SK-N-SH (cell line): Measurements from ENCODE around the gene PMEPA1. TPM values are rescaled to one million over a fixed set of nuclear protein-coding genes. Genes with fewer than 3 reads are reported as not detected.

Experiments used
- CTCF ChIA-PET: fragments of 300-600, 350-600 bp; formaldehyde crosslinking; extraction: SDS; loops from one replicate; lab custom pipeline; 2021; lab: Yijun Ruan, JAX
- POLR2A ChIA-PET: fragments of 350-600 bp; sonication (Branson Sonifier 250); formaldehyde crosslinking; extraction: SDS; loops from one replicate; lab custom pipeline; 2020; ENCODE audit warnings: antibody characterized with exemption, inconsistent platforms; lab: Yijun Ruan, JAX
- DNase-seq: peaks from one replicate; pipeline ENCODE4 v3.0.0; 2012
- H2AFZ ChIP-seq: fragments of 200-600 bp; sonication (generic); 2 replicates; pipeline ENCODE4 v1.8.1; 2016; ENCODE audit warnings: antibody characterized with exemption, mild to moderate bottlenecking, low read depth
- H3F3A ChIP-seq: fragments of 200-600 bp; sonication (generic); replicated peaks from 2 replicates; pipeline ENCODE3; 2016; ENCODE audit warnings: antibody characterized with exemption, mild to moderate bottlenecking; ENCODE audit not compliant: insufficient read depth
- H3K27ac ChIP-seq, 2 experiments: fragments of 200-500 bp in 1 of 2; fragments of 200-600 bp in 1 of 2; sonication (Bioruptor generic) in 1 of 2; sonication (generic), shearing (Covaris generic) in 1 of 2; 2 replicates each; pipeline versions ENCODE4 v1.5.1 to v1.6.1; 2014 to 2016; ENCODE audit warnings: low read depth in 2 of 2, inconsistent platforms in 1 of 2, low read length in 1 of 2, mild to moderate bottlenecking in 1 of 2, mixed read lengths in 1 of 2
- H3K27me3 ChIP-seq: fragments of 200-600 bp; sonication (generic), shearing (Covaris generic); 2 replicates; pipeline ENCODE4 v1.6.1; 2016; ENCODE audit warnings: mixed run types; ENCODE audit not compliant: insufficient read depth
- H3K36me3 ChIP-seq, 2 experiments: fragments of 200-500 bp in 1 of 2; fragments of 200-600 bp in 1 of 2; sonication (Bioruptor generic) in 1 of 2; sonication (generic) in 1 of 2; replicated peaks in 1 of 2; 2 replicates each; pipeline versions ENCODE3 to v1.5.1; 2014 to 2016; ENCODE audit warnings: low read length in 1 of 2, mild to moderate bottlenecking in 1 of 2; ENCODE audit not compliant: insufficient read depth in 2 of 2, control insufficient read depth in 1 of 2
- H3K4me1 ChIP-seq, 2 experiments: fragments of 200-500 bp in 1 of 2; fragments of 200-600 bp in 1 of 2; sonication (Bioruptor generic) in 1 of 2; sonication (generic), shearing (Covaris generic) in 1 of 2; 2 replicates each; pipeline versions ENCODE4 v1.5.1 to v1.6.1; 2014 to 2016; ENCODE audit warnings: low read depth in 1 of 2, low read length in 1 of 2, mixed run types in 1 of 2; ENCODE audit not compliant: insufficient read depth in 2 of 2, control insufficient read depth in 1 of 2
- H3K4me2 ChIP-seq: fragments of 200-600 bp; sonication (generic), shearing (Covaris generic); 2 replicates; pipeline ENCODE4 v1.6.1; 2017; ENCODE audit warnings: mixed run types
- H3K4me3 ChIP-seq, 2 experiments: fragments of 200-500 bp in 1 of 2; fragments of 200-600 bp in 1 of 2; sonication (Bioruptor generic) in 1 of 2; sonication (generic), shearing (Covaris generic) in 1 of 2; 2 replicates each; pipeline versions ENCODE4 v1.5.1 to v1.8.1; 2014 to 2016; ENCODE audit warnings: low read depth in 2 of 2, inconsistent platforms in 1 of 2, low read length in 1 of 2, mild to moderate bottlenecking in 1 of 2, mixed read lengths in 1 of 2, moderate library complexity in 1 of 2
- H3K79me2 ChIP-seq: fragments of 200-600 bp; sonication (generic); 2 replicates; pipeline ENCODE4 v1.8.1; 2017; ENCODE audit warnings: mild to moderate bottlenecking; ENCODE audit not compliant: insufficient read depth
- H3K9ac ChIP-seq: fragments of 200-600 bp; sonication (generic); 2 replicates; pipeline ENCODE4 v1.6.1; 2017; ENCODE audit warnings: mixed run types
- H3K9me2 ChIP-seq: fragments of 200-600 bp; sonication (generic); 2 replicates; pipeline ENCODE4 v1.6.1; 2017; ENCODE audit warnings: mixed run types
- H3K9me3 ChIP-seq: fragments of 200-600 bp; sonication (generic); 2 replicates; pipeline ENCODE4 v1.6.1; 2017; ENCODE audit warnings: mixed run types, mild to moderate bottlenecking, moderate library complexity
- H4K20me1 ChIP-seq: fragments of 200-600 bp; sonication (generic); 2 replicates; pipeline ENCODE4 v1.6.1; 2017; ENCODE audit warnings: mild to moderate bottlenecking, mixed run types; ENCODE audit not compliant: insufficient read depth
- CHD2 ChIP-seq: fragments of 150-350 bp; IDR thresholded peaks from 2 replicates; pipeline ENCODE4 v1.6.1; 2018; ENCODE audit warnings: low read length; ENCODE audit not compliant: partially characterized antibody
- ELF1 ChIP-seq: IDR thresholded peaks from 2 replicates; pipeline ENCODE4 v1.4.0; 2012
- EP300 ChIP-seq, 2 experiments: IDR thresholded peaks; 2 replicates each; pipeline versions ENCODE4 v1.4.0 to v1.6.1; 2012; ENCODE audit warnings: borderline replicate concordance in 1 of 2, low read depth in 1 of 2, low read length in 1 of 2
- EZH2phosphoT487 ChIP-seq: fragments of 200-600 bp; sonication (generic); IDR thresholded peaks from 2 replicates; pipeline ENCODE4 v1.6.1; 2017; ENCODE audit warnings: low read depth, mixed run types, mild to moderate bottlenecking, antibody characterized with exemption, moderate library complexity, borderline replicate concordance
- FOXJ3 ChIP-seq: sonication (generic); formaldehyde crosslinking; IDR thresholded peaks from 2 replicates; pipeline ENCODE4 v1.5.1; 2020; ENCODE audit warnings: mild to moderate bottlenecking, missing genetic modification reagents
- FOXM1 ChIP-seq: IDR thresholded peaks from 2 replicates; pipeline ENCODE4 v1.4.0; 2012; ENCODE audit warnings: low read depth, mild to moderate bottlenecking
- JUND ChIP-seq: IDR thresholded peaks from 2 replicates; pipeline ENCODE4 v1.4.0; 2012
- MEF2A ChIP-seq: IDR thresholded peaks from 2 replicates; pipeline ENCODE4 v1.4.0; 2012; ENCODE audit warnings: low read depth, borderline replicate concordance
- NFIC ChIP-seq: IDR thresholded peaks from 2 replicates; pipeline ENCODE4 v1.4.0; 2012; ENCODE audit warnings: borderline replicate concordance
- RCOR1 ChIP-seq: fragments of 150-350 bp; IDR thresholded peaks from 2 replicates; pipeline ENCODE4 v1.6.1; 2017; ENCODE audit warnings: antibody characterized with exemption, low read length
- RXRA ChIP-seq: IDR thresholded peaks from 2 replicates; pipeline ENCODE4 v1.4.0; 2012; ENCODE audit warnings: low read depth, mild to moderate bottlenecking, borderline replicate concordance
- SIN3A ChIP-seq: IDR thresholded peaks from 2 replicates; pipeline ENCODE4 v1.6.1; 2012; ENCODE audit warnings: low read depth, mild to moderate bottlenecking, low read length, moderate library complexity, borderline replicate concordance
- TAF1 ChIP-seq: IDR thresholded peaks from 2 replicates; pipeline ENCODE4 v1.6.1; 2012; ENCODE audit warnings: low read depth, mild to moderate bottlenecking, low read length, moderate library complexity, borderline replicate concordance
- WGBS: methylation state at CpG from one replicate; pipeline ENCODE4 v1.1.6; 2017; ENCODE audit warnings: low lambda C conversion rate; 5-methylcytosine and 5-hydroxymethylcytosine counted together
- polyA plus RNA-seq, 3 experiments: library from polyadenylated mRNA; depleted of rRNA; stranded (reverse); fragments of >200 nt; gene quantifications; 2 replicates each; pipeline ENCODE4 v1.2.3, GENCODE V29; 2012
- TF ChIP-seq, protein P1 (sequence below): IDR thresholded peaks from 2 replicates; pipeline ENCODE4 v1.4.0; 2012; ENCODE audit warnings: low read depth, borderline replicate concordance
- TF ChIP-seq, protein P2 (sequence below): fragments of 150-350 bp; IDR thresholded peaks from 2 replicates; pipeline ENCODE4 v1.6.1; 2016; ENCODE audit warnings: mild to moderate bottlenecking, low read depth, low read length
- TF ChIP-seq, protein P3 (sequence below): fragments of 150-350 bp; IDR thresholded peaks from 2 replicates; pipeline ENCODE4 v1.6.1; 2017; ENCODE audit warnings: antibody characterized with exemption, low read length, low read depth, borderline replicate concordance
- TF ChIP-seq, protein P4 (sequence below): IDR thresholded peaks from 2 replicates; pipeline ENCODE4 v1.4.0; 2012; ENCODE audit warnings: low read depth, borderline replicate concordance

Gene PMEPA1
- polyA plus RNA-seq, 1 of the 3 experiments (the other 2 are of a cell fraction), result 7.1 TPM

DNA sequence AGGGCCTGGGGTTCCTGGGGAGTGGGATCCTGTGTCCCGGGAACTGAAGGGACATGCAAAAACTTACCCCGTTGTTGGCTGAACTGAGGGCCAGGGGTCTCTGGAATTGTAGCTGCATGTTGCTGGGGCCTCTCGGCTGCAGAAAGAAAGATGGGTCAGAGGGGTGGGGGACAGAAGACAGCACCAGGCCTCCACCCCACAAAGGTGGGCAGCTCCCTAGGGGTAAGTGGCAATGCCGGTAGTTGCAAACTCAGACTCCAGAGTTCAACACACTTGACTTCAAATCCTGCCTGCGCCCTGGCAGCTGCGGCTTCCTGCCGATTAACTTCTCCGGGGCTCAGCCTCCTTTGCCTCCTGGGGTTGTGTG lies 94.4 kb downstream of the PMEPA1 start:
- Histone ChIP-seq H3K27me3 (no peaks in the 10 kb centered on the region; the same call in 1 of the 2 replicates), H3K9me3 (no peaks in the 10 kb centered on the region), H3K4me2 (no peak overlapping the region), H4K20me1 (no peaks in the 10 kb centered on the region), H3K79me2 (no peaks in the 10 kb centered on the region), H3K4me1 (no peaks in the 10 kb centered on the region)
- 44% methylated on average over 2 of the region's 8 CpGs for WGBS
- no peak for TF ChIP-seq TAF1
- TF ChIP-seq, protein P1, sequence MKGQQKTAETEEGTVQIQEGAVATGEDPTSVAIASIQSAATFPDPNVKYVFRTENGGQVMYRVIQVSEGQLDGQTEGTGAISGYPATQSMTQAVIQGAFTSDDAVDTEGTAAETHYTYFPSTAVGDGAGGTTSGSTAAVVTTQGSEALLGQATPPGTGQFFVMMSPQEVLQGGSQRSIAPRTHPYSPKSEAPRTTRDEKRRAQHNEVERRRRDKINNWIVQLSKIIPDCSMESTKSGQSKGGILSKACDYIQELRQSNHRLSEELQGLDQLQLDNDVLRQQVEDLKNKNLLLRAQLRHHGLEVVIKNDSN, result no peak
- TF ChIP-seq, protein P2, sequence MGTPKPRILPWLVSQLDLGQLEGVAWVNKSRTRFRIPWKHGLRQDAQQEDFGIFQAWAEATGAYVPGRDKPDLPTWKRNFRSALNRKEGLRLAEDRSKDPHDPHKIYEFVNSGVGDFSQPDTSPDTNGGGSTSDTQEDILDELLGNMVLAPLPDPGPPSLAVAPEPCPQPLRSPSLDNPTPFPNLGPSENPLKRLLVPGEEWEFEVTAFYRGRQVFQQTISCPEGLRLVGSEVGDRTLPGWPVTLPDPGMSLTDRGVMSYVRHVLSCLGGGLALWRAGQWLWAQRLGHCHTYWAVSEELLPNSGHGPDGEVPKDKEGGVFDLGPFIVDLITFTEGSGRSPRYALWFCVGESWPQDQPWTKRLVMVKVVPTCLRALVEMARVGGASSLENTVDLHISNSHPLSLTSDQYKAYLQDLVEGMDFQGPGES, result no peak
- TF ChIP-seq, protein P3, sequence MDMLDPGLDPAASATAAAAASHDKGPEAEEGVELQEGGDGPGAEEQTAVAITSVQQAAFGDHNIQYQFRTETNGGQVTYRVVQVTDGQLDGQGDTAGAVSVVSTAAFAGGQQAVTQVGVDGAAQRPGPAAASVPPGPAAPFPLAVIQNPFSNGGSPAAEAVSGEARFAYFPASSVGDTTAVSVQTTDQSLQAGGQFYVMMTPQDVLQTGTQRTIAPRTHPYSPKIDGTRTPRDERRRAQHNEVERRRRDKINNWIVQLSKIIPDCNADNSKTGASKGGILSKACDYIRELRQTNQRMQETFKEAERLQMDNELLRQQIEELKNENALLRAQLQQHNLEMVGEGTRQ, result no peak
- TF ChIP-seq NFIC, result no peak
- no peak for TF ChIP-seq EZH2phosphoT487
- TF ChIP-seq FOXM1, result no peak
- no peak for TF ChIP-seq JUND
- TF ChIP-seq MEF2A, result no peak
- no peak for TF ChIP-seq SIN3A
- TF ChIP-seq CHD2, result no peak
- no peak for TF ChIP-seq EP300 (IDR thresholded peaks at IDR 0.05; ENCODE audit: borderline replicate concordance in 1 of 2, low read depth in 1 of 2, low read length in 1 of 2)
- TF ChIP-seq, all 33 proteins: peak for 0
- no peak overlapping the region for H3K27ac ChIP-seq
- no peak for DNase-seq
- ChIA-PET CTCF (interaction anchor here (0.8 to 6.0 kb wide), 6 partner anchors 9 to 595 kb away, joined by 3 to 31 read pairs (median 4); no protein-coding TSS in a partner anchor), POLR2A (no interaction called here)
- H3F3A ChIP-seq, result no peaks in the 10 kb centered on the region
- H3K4me3 ChIP-seq, result no peak overlapping the region
- no peak overlapping the region for H2AFZ ChIP-seq
- no peaks in the 10 kb centered on the region for H3K9me2 ChIP-seq
- no peaks in the 10 kb centered on the region for H3K36me3 ChIP-seq
- H3K9ac ChIP-seq, result no peak overlapping the region

DNA sequence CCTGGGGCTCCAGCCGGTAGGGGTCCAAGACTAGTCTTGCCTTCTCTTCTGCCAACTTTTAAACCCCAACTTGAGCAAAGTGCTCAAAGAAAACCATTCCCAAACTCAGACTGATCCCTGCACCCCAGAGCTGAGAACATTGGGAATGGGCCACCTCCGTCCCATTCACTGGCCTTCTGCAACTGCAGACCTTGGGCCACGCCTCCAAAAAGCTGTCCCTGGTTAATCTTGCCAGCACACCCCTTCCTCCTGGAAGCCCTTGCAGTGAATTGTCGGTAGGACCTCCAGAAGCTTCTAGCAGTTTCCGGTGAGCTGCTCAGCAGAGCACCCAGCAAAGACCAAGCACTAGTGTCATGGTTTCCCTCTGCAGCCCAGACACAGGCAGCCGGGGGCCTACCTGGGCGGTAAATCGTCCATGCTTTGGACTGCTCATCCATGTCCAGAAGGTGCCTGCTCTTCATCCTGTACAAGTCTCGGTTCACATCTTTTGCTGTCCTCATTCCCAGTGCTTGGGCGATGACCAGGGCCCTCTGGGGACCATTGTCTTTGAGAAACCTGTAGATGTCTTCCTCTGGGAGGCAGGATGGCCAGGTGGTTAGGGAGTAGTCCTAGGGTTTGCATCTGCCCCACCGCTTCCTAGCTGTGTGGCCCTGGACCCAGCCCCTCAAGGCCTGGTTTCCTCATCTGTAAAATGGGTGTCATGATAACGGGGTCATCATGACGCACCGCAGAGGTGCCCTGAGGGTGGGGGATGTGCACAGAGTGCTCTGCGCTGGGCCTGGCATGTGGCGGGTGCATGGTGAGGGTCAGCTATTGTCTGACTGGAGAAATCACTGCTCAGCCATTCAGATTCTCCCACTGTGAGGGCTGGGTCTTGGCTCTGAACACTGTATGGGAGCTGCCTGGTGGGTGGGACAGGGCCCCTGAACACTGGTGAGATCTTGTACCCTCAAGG lies 95.0 kb downstream of the PMEPA1 start:
- Histone ChIP-seq H3K9ac (no peak overlapping the region), H3K27me3 (no peaks in the 10 kb centered on the region; the same call in 1 of the 2 replicates), H3K27ac (no peak overlapping the region), H3F3A (no peaks in the 10 kb centered on the region), H3K9me3 (no peaks in the 10 kb centered on the region), H3K9me2 (no peaks in the 10 kb centered on the region), H3K79me2 (no peaks in the 10 kb centered on the region), H3K4me3 (no peak overlapping the region), H4K20me1 (no peaks in the 10 kb centered on the region), H3K4me2 (no peak overlapping the region), H2AFZ (no peak overlapping the region), H3K4me1 (no peaks in the 10 kb centered on the region), H3K36me3 (no peaks in the 10 kb centered on the region)
- no peak for DNase-seq
- CTCF ChIA-PET, result interaction anchor here (0.7 to 6.0 kb wide), 10 partner anchors 8 to 596 kb away, joined by 3 to 31 read pairs (median 4); no protein-coding TSS in a partner anchor
- POLR2A ChIA-PET, result no interaction called here
- WGBS, result 81% methylated on average over 4 of the region's 16 CpGs
- TF ChIP-seq ELF1 (no peak), SIN3A (no peak), FOXJ3 (no peak), JUND (no peak), RCOR1 (no peak), RXRA (no peak)
- TF ChIP-seq, protein P4, sequence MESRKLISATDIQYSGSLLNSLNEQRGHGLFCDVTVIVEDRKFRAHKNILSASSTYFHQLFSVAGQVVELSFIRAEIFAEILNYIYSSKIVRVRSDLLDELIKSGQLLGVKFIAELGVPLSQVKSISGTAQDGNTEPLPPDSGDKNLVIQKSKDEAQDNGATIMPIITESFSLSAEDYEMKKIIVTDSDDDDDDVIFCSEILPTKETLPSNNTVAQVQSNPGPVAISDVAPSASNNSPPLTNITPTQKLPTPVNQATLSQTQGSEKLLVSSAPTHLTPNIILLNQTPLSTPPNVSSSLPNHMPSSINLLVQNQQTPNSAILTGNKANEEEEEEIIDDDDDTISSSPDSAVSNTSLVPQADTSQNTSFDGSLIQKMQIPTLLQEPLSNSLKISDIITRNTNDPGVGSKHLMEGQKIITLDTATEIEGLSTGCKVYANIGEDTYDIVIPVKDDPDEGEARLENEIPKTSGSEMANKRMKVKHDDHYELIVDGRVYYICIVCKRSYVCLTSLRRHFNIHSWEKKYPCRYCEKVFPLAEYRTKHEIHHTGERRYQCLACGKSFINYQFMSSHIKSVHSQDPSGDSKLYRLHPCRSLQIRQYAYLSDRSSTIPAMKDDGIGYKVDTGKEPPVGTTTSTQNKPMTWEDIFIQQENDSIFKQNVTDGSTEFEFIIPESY, result no peak
- TF ChIP-seq, protein P1, result no peak
